Measurements from ENCODE around the gene ATP8B4.

The ATP8B4 gene

DNA sequence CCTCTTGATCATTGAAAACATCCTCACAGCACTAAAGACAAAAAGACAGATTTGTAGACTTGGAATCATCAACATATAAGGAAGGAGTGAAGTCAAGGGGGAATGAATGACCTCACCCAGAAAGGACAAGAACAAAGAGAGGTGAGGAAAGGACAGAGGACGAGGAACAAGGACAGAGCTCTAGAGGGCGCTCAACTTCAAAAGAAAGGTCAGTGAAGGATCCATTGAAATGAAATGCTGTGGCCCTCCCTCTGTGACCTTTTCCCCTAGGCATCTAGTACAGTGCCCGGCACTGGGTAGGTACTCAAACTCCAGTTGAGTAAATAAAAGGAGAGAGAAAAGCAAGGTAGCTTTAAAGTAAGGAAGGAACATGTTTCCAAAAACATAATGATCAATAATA, 2.6 kb downstream of the ATP8B4 start:
- CTCF ChIA-PET = interaction anchor here (0.7 to 1.2 kb wide), 2 partner anchors 12 to 25 kb away, joined by 3 read pairs; no protein-coding TSS in a partner anchor
- TF ChIP-seq ARNT (IDR thresholded peaks at IDR 0.05) (no peak), ZNF384 (IDR thresholded peaks at IDR 0.05) (no peak), HDGF (IDR thresholded peaks at IDR 0.05; ENCODE audit: borderline replicate concordance) (no peak), CTBP1 (IDR thresholded peaks at IDR 0.05; ENCODE audit: borderline replicate concordance) (no peak), NFRKB (IDR thresholded peaks at IDR 0.05) (no peak), FOXM1 (IDR thresholded peaks at IDR 0.05; ENCODE audit: borderline replicate concordance) (no peak), ELF4 (IDR thresholded peaks at IDR 0.05) (no peak)
- DNase-seq (ENCODE audit: extremely low spot score) = peak; percentile 7
- POLR2A ChIA-PET = no interaction called here

DNA sequence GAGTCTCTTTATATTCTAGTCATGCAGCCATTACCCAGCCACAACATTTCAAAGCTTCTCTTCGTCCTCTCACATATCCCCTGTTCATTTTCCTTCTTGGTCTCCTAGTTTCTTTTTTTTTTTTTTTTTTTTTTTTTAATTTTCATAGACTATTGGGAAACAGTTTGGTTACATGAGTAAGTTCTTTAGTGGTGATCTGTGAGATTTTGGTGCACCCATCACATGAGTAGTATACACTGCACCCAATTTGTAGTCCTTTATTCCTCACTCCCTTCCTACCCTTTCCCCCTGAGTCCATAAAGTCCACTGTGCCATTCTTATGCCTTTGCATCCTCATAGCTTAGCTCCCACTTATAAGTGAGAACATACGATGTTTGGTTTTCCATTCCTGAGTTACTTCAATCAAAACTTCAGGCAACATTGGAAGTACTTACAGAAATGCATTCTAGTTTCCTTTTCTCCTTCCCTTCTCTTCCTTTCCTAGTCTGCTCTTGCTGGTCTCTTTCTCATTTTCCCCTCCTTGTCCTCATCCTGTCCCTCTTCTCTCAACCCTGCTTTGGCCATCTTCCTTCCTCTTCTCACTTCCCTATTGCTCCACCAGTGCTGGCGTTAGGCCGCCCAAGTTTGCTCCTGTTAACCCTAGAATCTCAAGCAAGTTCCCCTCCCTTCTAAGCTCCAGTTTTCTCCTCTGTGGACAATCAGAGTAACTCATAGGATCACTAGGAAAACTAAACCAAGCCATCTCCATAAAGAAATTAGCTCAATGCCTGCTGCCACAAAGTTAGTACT, 4.8 kb downstream of the ATP8B4 start:
- TF ChIP-seq SUZ12 (IDR thresholded peaks at IDR 0.05) (no peak), FOXK2 (IDR thresholded peaks at IDR 0.05) (no peak), BHLHE40 (IDR thresholded peaks at IDR 0.05; ENCODE audit: borderline replicate concordance) (no peak), SP1 (IDR thresholded peaks at IDR 0.05) (no peak), ZNF384 (IDR thresholded peaks at IDR 0.05) (no peak), TARDBP (IDR thresholded peaks at IDR 0.05) (no peak), ELF4 (IDR thresholded peaks at IDR 0.05) (no peak), NFRKB (IDR thresholded peaks at IDR 0.05) (no peak), L3MBTL2 (conservative IDR thresholded peaks at IDR 0.05) (no peak), FOXA1 (IDR thresholded peaks at IDR 0.05) (no peak), CTBP1 (IDR thresholded peaks at IDR 0.05; ENCODE audit: borderline replicate concordance) (no peak), LEF1 (IDR thresholded peaks at IDR 0.05; ENCODE audit: borderline replicate concordance) (no peak), PKNOX1 (IDR thresholded peaks at IDR 0.05) (no peak), HDGF (IDR thresholded peaks at IDR 0.05; ENCODE audit: borderline replicate concordance) (no peak), FOXM1 (IDR thresholded peaks at IDR 0.05; ENCODE audit: borderline replicate concordance) (no peak), ARNT (IDR thresholded peaks at IDR 0.05) (no peak)
- no peak for DNase-seq (ENCODE audit: extremely low spot score)
- ChIA-PET POLR2A (no interaction called here), CTCF (interaction anchor here (0.7 kb wide), 1 partner anchor 24 kb away, joined by 3 read pairs; no protein-coding TSS in a partner anchor)

DNA sequence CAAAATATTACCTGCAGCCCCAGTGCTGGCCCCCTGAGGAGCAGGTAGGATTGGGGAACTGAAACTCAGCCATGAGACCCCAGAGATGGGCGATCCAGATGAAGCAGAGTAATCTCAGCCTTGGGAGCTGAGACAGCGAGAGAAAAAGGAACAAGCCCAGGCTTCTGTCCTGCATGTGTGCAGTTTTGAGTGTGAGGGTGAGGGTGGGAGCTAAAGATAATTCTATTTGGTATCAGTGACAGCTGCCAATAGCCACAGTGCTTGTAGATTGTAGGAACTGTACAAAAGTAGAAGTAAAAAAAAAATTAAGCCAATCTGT, 5.9 kb downstream of the ATP8B4 start:
- DNase-seq (ENCODE audit: extremely low spot score) = no peak
- no peak for TF ChIP-seq BHLHE40 (IDR thresholded peaks at IDR 0.05; ENCODE audit: borderline replicate concordance)
- TF ChIP-seq LEF1 (IDR thresholded peaks at IDR 0.05; ENCODE audit: borderline replicate concordance) = no peak
- TF ChIP-seq L3MBTL2 (conservative IDR thresholded peaks at IDR 0.05) = no peak
- no peak for TF ChIP-seq FOXA1 (IDR thresholded peaks at IDR 0.05)
- TF ChIP-seq ZNF384 (IDR thresholded peaks at IDR 0.05) = no peak
- TF ChIP-seq ARNT (IDR thresholded peaks at IDR 0.05) = no peak
- TF ChIP-seq TARDBP (IDR thresholded peaks at IDR 0.05) = no peak
- no peak for TF ChIP-seq FOXK2 (IDR thresholded peaks at IDR 0.05)
- no peak for TF ChIP-seq NFRKB (IDR thresholded peaks at IDR 0.05)
- TF ChIP-seq CTBP1 (IDR thresholded peaks at IDR 0.05; ENCODE audit: borderline replicate concordance) = no peak
- no peak for TF ChIP-seq SUZ12 (IDR thresholded peaks at IDR 0.05)
- no peak for TF ChIP-seq PKNOX1 (IDR thresholded peaks at IDR 0.05)
- CTCF ChIA-PET = no interaction called here
- POLR2A ChIA-PET = no interaction called here

DNA sequence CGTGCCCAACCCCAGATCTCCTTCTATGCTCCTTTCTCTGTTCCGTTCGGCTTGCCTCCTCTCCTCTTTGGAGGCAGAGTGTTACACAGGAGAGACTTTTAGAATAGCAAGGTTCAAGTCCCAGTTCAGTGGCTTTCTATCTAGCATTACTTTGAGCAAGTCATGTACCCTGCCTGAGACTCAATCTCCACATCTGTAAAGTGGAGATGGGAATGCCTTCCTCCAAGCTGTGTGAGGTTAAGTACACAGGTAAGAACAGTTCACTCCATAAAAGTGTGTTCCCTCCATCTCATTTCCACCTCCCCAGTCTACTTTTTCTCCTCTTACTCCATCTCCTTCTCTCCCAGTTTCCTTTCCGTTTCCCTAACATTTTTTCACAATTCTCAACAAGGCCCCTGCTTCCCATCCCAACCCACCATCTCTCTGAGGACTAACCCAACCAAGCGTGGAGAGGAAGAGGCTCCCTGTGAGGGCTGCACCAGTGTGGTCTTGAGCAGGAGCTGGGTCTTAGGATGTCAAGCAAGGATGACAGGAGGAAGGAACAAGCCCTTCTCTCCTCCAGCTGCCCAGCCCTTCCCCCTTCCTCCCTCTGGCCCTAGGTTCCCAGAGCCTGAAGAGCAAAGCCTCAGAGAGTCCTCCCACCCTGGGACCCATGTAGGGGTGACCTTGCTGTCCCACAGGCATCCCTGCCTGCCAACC, 6.4 kb downstream of the ATP8B4 start:
- TF ChIP-seq SUZ12 (IDR thresholded peaks at IDR 0.05) = no peak
- ChIA-PET POLR2A (no interaction called here), CTCF (no interaction called here)
- no peak for DNase-seq (ENCODE audit: extremely low spot score)

GRCh38 chr15:50110285-50110684, 8.7 kb downstream of the ATP8B4 start:
- POLR2A ChIA-PET = no interaction called here
- DNase-seq (ENCODE audit: extremely low spot score) = no peak
- no peak for TF ChIP-seq LEF1 (IDR thresholded peaks at IDR 0.05; ENCODE audit: borderline replicate concordance)
- CTCF ChIA-PET = interaction anchor here (0.6 kb wide), 1 partner anchor 236 kb away, joined by 3 read pairs; no protein-coding TSS in a partner anchor

GRCh38 chr15:50109076-50109987, 9.7 kb downstream of the ATP8B4 start:
- CTCF ChIA-PET = interaction anchor here (0.5 kb wide), 1 partner anchor 58 kb away, joined by 3 read pairs; no protein-coding TSS in a partner anchor
- TF ChIP-seq ZNF384 (IDR thresholded peaks at IDR 0.05) (no peak), PKNOX1 (IDR thresholded peaks at IDR 0.05) (no peak), BHLHE40 (IDR thresholded peaks at IDR 0.05; ENCODE audit: borderline replicate concordance) (no peak), ELF4 (IDR thresholded peaks at IDR 0.05) (no peak), FOXA1 (IDR thresholded peaks at IDR 0.05) (no peak), TARDBP (IDR thresholded peaks at IDR 0.05) (no peak), L3MBTL2 (conservative IDR thresholded peaks at IDR 0.05) (no peak), ARNT (IDR thresholded peaks at IDR 0.05) (no peak), CTBP1 (IDR thresholded peaks at IDR 0.05; ENCODE audit: borderline replicate concordance) (no peak), NFRKB (IDR thresholded peaks at IDR 0.05) (no peak), HDGF (IDR thresholded peaks at IDR 0.05; ENCODE audit: borderline replicate concordance) (no peak), SUZ12 (IDR thresholded peaks at IDR 0.05) (no peak), LEF1 (IDR thresholded peaks at IDR 0.05; ENCODE audit: borderline replicate concordance) (no peak)

More at GRCh38 chr15:50109076-50109987, 9.7 kb downstream of the ATP8B4 start:
- POLR2A ChIA-PET = interaction anchor here (0.6 kb wide), 1 partner anchor 119 kb away, joined by 3 read pairs; no protein-coding TSS in a partner anchor
- no peak for DNase-seq (ENCODE audit: extremely low spot score)

All from HEK293T (cell line).